NCI-H187 treated with DMSO at 0.1 percent for 48 hours (cell line): ENCODE results near the gene CCL4L2.
"Not testable (repeated sequence)": the region's sequence is repeated elsewhere in the genome, so short reads cannot be mapped to it uniquely, and the experiment has no call there.

Source experiments
- DNase-seq: peaks from one replicate; lab custom pipeline; 2025; lab: John Stamatoyannopoulos, UW

The CCL4L2 gene

GRCh38 chr17:36210439-36211211 lies at the start of gene CCL4L2:
Gene CCL4L2, plus strand, starts transcription at chr17:36211063.
- DNase-seq = not testable (repeated sequence)

- not testable (repeated sequence) for DNase-seq
Measured at GRCh38 chr17:36168836-36169235, 42.0 kb upstream of the CCL4L2 start.

GRCh38 chr17:36176536-36176935 lies 34.3 kb upstream of the CCL4L2 start, which contains the start of gene TBC1D3B:
Gene TBC1D3B, minus strand, starts transcription at chr17:36176636. Its CDS starts 1,586 bp downstream, at chr17:36175050.
- not testable (repeated sequence) for DNase-seq

GRCh38 chr17:36181446-36182175 lies 29.3 kb upstream of the CCL4L2 start:
- DNase-seq = not testable (repeated sequence)

- no peak for DNase-seq
Measured at GRCh38 chr17:36182176-36183000, 28.5 kb upstream of the CCL4L2 start.

- DNase-seq = no peak
Measured at GRCh38 chr17:36183001-36183971, 27.6 kb upstream of the CCL4L2 start.

GRCh38 chr17:36184023-36184765 lies 26.7 kb upstream of the CCL4L2 start:
- no peak for DNase-seq

GRCh38 chr17:36185416-36185815 lies 25.4 kb upstream of the CCL4L2 start:
- no peak for DNase-seq

- DNase-seq = not testable (repeated sequence)
Measured at GRCh38 chr17:36186810-36187763, 23.8 kb upstream of the CCL4L2 start.

- DNase-seq = not testable (repeated sequence)
Measured at GRCh38 chr17:36187943-36188665, 22.8 kb upstream of the CCL4L2 start.

- no peak for DNase-seq
Measured at GRCh38 chr17:36188891-36189306, 22.0 kb upstream of the CCL4L2 start.

GRCh38 chr17:36189993-36190392 lies 20.9 kb upstream of the CCL4L2 start:
- DNase-seq = not testable (repeated sequence)

GRCh38 chr17:36190549-36191330 lies 20.1 kb upstream of the CCL4L2 start:
- DNase-seq = not testable (repeated sequence)

GRCh38 chr17:36193216-36193775 lies 17.6 kb upstream of the CCL4L2 start:
- no peak for DNase-seq

GRCh38 chr17:36194147-36194831 lies 16.6 kb upstream of the CCL4L2 start:
- DNase-seq = not testable (repeated sequence)

GRCh38 chr17:36194832-36195433 lies 15.9 kb upstream of the CCL4L2 start:
- not testable (repeated sequence) for DNase-seq
